ENCODE results near the gene SUN1.

DNA sequence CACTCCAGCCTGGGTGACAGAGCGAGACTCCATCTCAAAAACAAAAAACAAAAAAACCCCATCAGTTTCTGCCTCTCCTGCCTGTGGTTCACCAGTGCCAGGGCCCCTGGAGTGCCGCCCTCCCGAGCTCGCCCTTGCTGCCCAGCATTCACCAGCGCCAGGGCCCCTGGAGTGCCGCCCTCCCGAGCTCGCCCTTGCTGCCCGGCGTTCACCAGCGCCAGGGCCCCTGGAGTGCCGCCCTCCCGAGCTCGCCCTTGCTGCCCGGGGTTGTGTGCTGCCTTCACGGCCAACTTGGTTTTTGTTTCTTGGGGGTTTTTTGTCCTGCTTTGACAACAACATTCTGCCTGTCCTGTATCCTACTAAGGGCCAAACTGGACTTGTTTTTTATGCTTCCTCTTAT is 30.8 kb downstream of the SUN1 start:
- TF ChIP-seq, protein P1, sequence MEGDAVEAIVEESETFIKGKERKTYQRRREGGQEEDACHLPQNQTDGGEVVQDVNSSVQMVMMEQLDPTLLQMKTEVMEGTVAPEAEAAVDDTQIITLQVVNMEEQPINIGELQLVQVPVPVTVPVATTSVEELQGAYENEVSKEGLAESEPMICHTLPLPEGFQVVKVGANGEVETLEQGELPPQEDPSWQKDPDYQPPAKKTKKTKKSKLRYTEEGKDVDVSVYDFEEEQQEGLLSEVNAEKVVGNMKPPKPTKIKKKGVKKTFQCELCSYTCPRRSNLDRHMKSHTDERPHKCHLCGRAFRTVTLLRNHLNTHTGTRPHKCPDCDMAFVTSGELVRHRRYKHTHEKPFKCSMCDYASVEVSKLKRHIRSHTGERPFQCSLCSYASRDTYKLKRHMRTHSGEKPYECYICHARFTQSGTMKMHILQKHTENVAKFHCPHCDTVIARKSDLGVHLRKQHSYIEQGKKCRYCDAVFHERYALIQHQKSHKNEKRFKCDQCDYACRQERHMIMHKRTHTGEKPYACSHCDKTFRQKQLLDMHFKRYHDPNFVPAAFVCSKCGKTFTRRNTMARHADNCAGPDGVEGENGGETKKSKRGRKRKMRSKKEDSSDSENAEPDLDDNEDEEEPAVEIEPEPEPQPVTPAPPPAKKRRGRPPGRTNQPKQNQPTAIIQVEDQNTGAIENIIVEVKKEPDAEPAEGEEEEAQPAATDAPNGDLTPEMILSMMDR (IDR thresholded peaks at IDR 0.05) = no peak
- no peak for TF ChIP-seq POLR2A (IDR thresholded peaks at IDR 0.05)
